IMR-90 (cell line): ENCODE data around the gene PPM1L. TPM values are rescaled to one million over a fixed set of nuclear protein-coding genes. Genes with fewer than 3 reads are reported as not detected.

Experiments used
- ATAC-seq: fragments of 200-7000 bp; cut with Tn5 transposase; 2 replicates; pipeline ENCODE4 v1.9.1; 2020; ENCODE audit warnings: low read depth, mild to moderate bottlenecking, moderate library complexity
- BruUV-seq: library from RNA; stranded (reverse); fragments of 400-500 nt; replicated peaks from 2 replicates; lab custom pipeline; 2021; lab: Mats Ljungman, UMichigan
- CTCF ChIA-PET: fragments of 300-600 bp; formaldehyde crosslinking; extraction: SDS; loops from one replicate; lab custom pipeline; 2021; ENCODE audit warnings: antibody characterized with exemption; lab: Yijun Ruan, JAX
- POLR2A ChIA-PET: fragments of 300-600 bp; sonication (Branson Sonifier 250); formaldehyde crosslinking; loops from one replicate; lab custom pipeline; 2022; ENCODE audit warnings: antibody characterized with exemption; ENCODE audit not compliant: unreplicated experiment; lab: Charles Lee
- DNase-seq: peaks from one replicate; pipeline ENCODE4 v3.0.0; 2013
- H2AFZ ChIP-seq: replicated peaks from 2 replicates; pipeline ENCODE3; 2013; ENCODE audit warnings: low read length, mild to moderate bottlenecking; ENCODE audit not compliant: poor library complexity
- H2AK5ac ChIP-seq: 2 replicates; pipeline ENCODE4 v1.6.1; 2013; ENCODE audit warnings: low read depth, low read length, inconsistent platforms
- H2AK9ac ChIP-seq: replicated peaks from 2 replicates; pipeline ENCODE3; 2013; ENCODE audit warnings: mild to moderate bottlenecking, low read depth, low read length, moderate library complexity; ENCODE audit not compliant: poor library complexity
- H2BK120ac ChIP-seq: 2 replicates; pipeline ENCODE4 v1.6.1; 2013; ENCODE audit warnings: low read depth, low read length, inconsistent platforms
- H2BK15ac ChIP-seq: 3 replicates; pipeline ENCODE4 v1.6.1; 2013; ENCODE audit warnings: low read depth, low read length, inconsistent platforms
- H2BK20ac ChIP-seq: 2 replicates; pipeline ENCODE4 v1.6.1; 2013; ENCODE audit warnings: low read depth, mild to moderate bottlenecking, inconsistent platforms, low read length, moderate library complexity
- H2BK5ac ChIP-seq: 2 replicates; pipeline ENCODE4 v1.6.1; 2013; ENCODE audit warnings: mild to moderate bottlenecking, low read depth, low read length, inconsistent platforms; ENCODE audit not compliant: poor library complexity, severe bottlenecking
- H3K14ac ChIP-seq: replicated peaks from 2 replicates; pipeline ENCODE4 v1.6.1; 2013; ENCODE audit warnings: low read depth, low read length, inconsistent platforms
- H3K18ac ChIP-seq: 2 replicates; pipeline ENCODE4 v1.6.1; 2013; ENCODE audit warnings: low read depth, low read length, control low read depth
- H3K23ac ChIP-seq: 2 replicates; pipeline ENCODE4 v1.6.1; 2013; ENCODE audit warnings: low read depth, low read length, inconsistent platforms
- H3K27ac ChIP-seq: 2 replicates; pipeline ENCODE4 v1.5.1; 2013; ENCODE audit warnings: mild to moderate bottlenecking, control low read depth, low read length; ENCODE audit not compliant: insufficient read depth
- H3K27me3 ChIP-seq: 2 replicates; pipeline ENCODE4 v1.6.1; 2013; ENCODE audit warnings: low read length; ENCODE audit not compliant: control insufficient read depth, insufficient read depth
- H3K36me3 ChIP-seq: 2 replicates; pipeline ENCODE4 v1.6.1; 2013; ENCODE audit warnings: low read length, mixed read lengths; ENCODE audit not compliant: control insufficient read depth, insufficient read depth
- H3K4ac ChIP-seq: 2 replicates; pipeline ENCODE4 v1.6.1; 2013; ENCODE audit warnings: low read depth, low read length, inconsistent platforms
- H3K4me1 ChIP-seq: 2 replicates; pipeline ENCODE4 v1.6.1; 2013; ENCODE audit warnings: low read length, mixed read lengths; ENCODE audit not compliant: control insufficient read depth, insufficient read depth
- H3K4me2 ChIP-seq: 2 replicates; pipeline ENCODE4 v1.6.1; 2013; ENCODE audit warnings: low read depth, mild to moderate bottlenecking, control low read depth, low read length, moderate library complexity
- H3K4me3 ChIP-seq: 2 replicates; pipeline ENCODE4 v1.5.1; 2013; ENCODE audit warnings: low read depth, mild to moderate bottlenecking, control low read depth, low read length, moderate library complexity; ENCODE audit not compliant: insufficient read depth
- H3K56ac ChIP-seq: 2 replicates; pipeline ENCODE4 v1.6.1; 2013; ENCODE audit warnings: low read length, inconsistent platforms; ENCODE audit not compliant: insufficient read depth; ENCODE audit errors: extremely low read depth
- H3K79me1 ChIP-seq, 2 experiments: 2 replicates each; pipeline ENCODE4 v1.6.1; 2013; ENCODE audit warnings: low read length in 2 of 2, inconsistent platforms in 1 of 2, low read depth in 1 of 2
- H3K9ac ChIP-seq: 2 replicates; pipeline ENCODE4 v1.6.1; 2013; ENCODE audit warnings: low read depth, low read length, control low read depth
- H3K9me1 ChIP-seq: 2 replicates; pipeline ENCODE4 v1.6.1; 2013; ENCODE audit warnings: low read length, inconsistent platforms; ENCODE audit not compliant: insufficient read depth
- H3K9me3 ChIP-seq: 2 replicates; pipeline ENCODE4 v1.6.1; 2013; ENCODE audit warnings: low read length; ENCODE audit not compliant: control insufficient read depth, insufficient read depth
- H4K20me1 ChIP-seq: 2 replicates; pipeline ENCODE4 v1.6.1; 2013; ENCODE audit warnings: low read length, inconsistent platforms; ENCODE audit not compliant: insufficient read depth
- H4K5ac ChIP-seq: 2 replicates; pipeline ENCODE4 v1.6.1; 2013; ENCODE audit warnings: mild to moderate bottlenecking, low read depth, low read length, control low read depth
- H4K8ac ChIP-seq, 2 experiments: 2 replicates each; pipeline ENCODE4 v1.6.1; 2013; ENCODE audit warnings: low read depth in 2 of 2, low read length in 2 of 2, control low read depth in 1 of 2, inconsistent platforms in 1 of 2
- H4K91ac ChIP-seq: 2 replicates; pipeline ENCODE4 v1.6.1; 2013; ENCODE audit warnings: low read depth, low read length, inconsistent platforms; ENCODE audit not compliant: insufficient read depth
- BHLHE40 ChIP-seq: fragments of 150-350 bp; IDR thresholded peaks from 2 replicates; pipeline ENCODE4 v1.6.1; 2016; ENCODE audit warnings: mild to moderate bottlenecking, low read depth, low read length
- CEBPB ChIP-seq: IDR thresholded peaks from 2 replicates; pipeline ENCODE4 v1.6.1; 2012; ENCODE audit warnings: low read depth, low read length, improper control_type of control experiment
- CTCF ChIP-seq: conservative IDR thresholded peaks from 2 replicates; pipeline ENCODE4 v1.5.1; 2012; ENCODE audit warnings: mild to moderate bottlenecking, low read depth, low read length, improper control_type of control experiment
- ELK1 ChIP-seq: fragments of 150-350 bp; IDR thresholded peaks from 2 replicates; pipeline ENCODE4 v1.6.1; 2016; ENCODE audit warnings: low read depth, mild to moderate bottlenecking, low read length, moderate library complexity, borderline replicate concordance
- MAFK ChIP-seq: IDR thresholded peaks from 2 replicates; pipeline ENCODE4 v1.6.1; 2012; ENCODE audit warnings: low read depth, low read length, improper control_type of control experiment
- NFE2L2 ChIP-seq: fragments of 150-350 bp; IDR thresholded peaks from 2 replicates; pipeline ENCODE4 v1.6.1; 2016; ENCODE audit warnings: low read depth, mild to moderate bottlenecking, low read length
- POLR2A ChIP-seq: IDR thresholded peaks from 2 replicates; pipeline ENCODE4 v1.6.1; 2012; ENCODE audit warnings: mild to moderate bottlenecking, low read depth, low read length
- RAD21 ChIP-seq: IDR thresholded peaks from 2 replicates; pipeline ENCODE4 v1.6.1; 2012; ENCODE audit warnings: low read length, improper control_type of control experiment
- RCOR1 ChIP-seq: IDR thresholded peaks from 2 replicates; pipeline ENCODE4 v1.6.1; 2012; ENCODE audit warnings: mild to moderate bottlenecking, low read length, improper control_type of control experiment; ENCODE audit not compliant: insufficient replicate concordance
- USF2 ChIP-seq: fragments of 150-350 bp; IDR thresholded peaks from 2 replicates; pipeline ENCODE4 v1.6.1; 2017; ENCODE audit warnings: mild to moderate bottlenecking, antibody characterized with exemption, low read length, low read depth
- WGBS, 2 experiments: methylation state at CpG; one replicate each; pipeline versions ENCODE4 v1.1.5 to v1.1.7; 2013; ENCODE audit warnings: missing lambda C conversion rate in 2 of 2; ENCODE audit not compliant: insufficient read length in 1 of 2; ENCODE audit errors: extremely low coverage in 2 of 2; 5-methylcytosine and 5-hydroxymethylcytosine counted together
- dilution Hi-C: fragments of 300-500 bp; cut with HindIII; formaldehyde crosslinking; loops from one replicate; pipeline ENCODE4 v1.14.3; 2018; ENCODE audit warnings: low sequenced_read_pairs; ENCODE audit not compliant: unreplicated experiment
- in situ Hi-C: fragments of 300-500 bp; cut with MboI; formaldehyde crosslinking; loops from 3 replicates; pipeline ENCODE4 v1.14.3; 2019; ENCODE audit warnings: low sequenced_read_pairs, inconsistent platforms, mixed read lengths
- intact Hi-C: fragments of 100-400 bp; cut with micrococcal nuclease; formaldehyde crosslinking; loops from 2 replicates; pipeline ENCODE4 v1.10.0; 2022
- polyA plus RNA-seq, 3 experiments: library from polyadenylated mRNA; depleted of rRNA; stranded (reverse); fragments of >200 nt; gene quantifications; 2 replicates each; pipeline ENCODE4 v1.2.3, GENCODE V29; 2012; ENCODE audit warnings: low replicate concordance in 1 of 3
- total RNA-seq: library from RNA; depleted of rRNA; stranded (reverse); fragments of >200 nt; gene quantifications from 2 replicates; pipeline ENCODE4 v1.2.3, GENCODE V29; 2012

PPM1L gene
- total and polyA plus RNA-seq, 2 of the 4 experiments (the other 2 are of a cell fraction): 0.14 to 0.18 TPM

- BruUV-seq: no TSS peak
- dilution Hi-C loops (no loop called here), in situ Hi-C loops (no loop called here), intact Hi-C loops (no loop called here)
- no peak overlapping the region for H3K27ac ChIP-seq
- H4K5ac ChIP-seq: no peak overlapping the region
- no peak overlapping the region for H2BK120ac ChIP-seq
- ChIA-PET CTCF (no interaction called here), POLR2A (no interaction called here)
- H4K91ac ChIP-seq: no peak overlapping the region
- TF ChIP-seq RAD21: no peak
- no peak for TF ChIP-seq USF2
- no peak for TF ChIP-seq CEBPB
- TF ChIP-seq ELK1: no peak
- TF ChIP-seq BHLHE40: no peak
- TF ChIP-seq CTCF: no peak
- no peak for TF ChIP-seq MAFK
- no peak for TF ChIP-seq NFE2L2
- TF ChIP-seq RCOR1: no peak
- TF ChIP-seq POLR2A: no peak
- H3K9ac ChIP-seq: no peak overlapping the region
- no peak overlapping the region for H2BK20ac ChIP-seq
- H3K9me3 ChIP-seq: no peaks in the 10 kb centered on the region
- H3K4me2 ChIP-seq: no peak overlapping the region
- no peaks in the 10 kb centered on the region for H3K36me3 ChIP-seq
- H3K4ac ChIP-seq: no peak overlapping the region
- H2AK5ac ChIP-seq: no peak overlapping the region
- H2BK5ac ChIP-seq: no peak overlapping the region
- H3K23ac ChIP-seq: no peak overlapping the region
- H3K18ac ChIP-seq: no peak overlapping the region
- no peak overlapping the region for H2AK9ac ChIP-seq
- no CpG with 5 or more reads among the region's 1 CpG for WGBS, 2 experiments
- no peak overlapping the region for H3K14ac ChIP-seq
- no peak overlapping the region for H2BK15ac ChIP-seq
- no peaks in the 10 kb centered on the region; the same call in 1 of the 2 replicates for H3K27me3 ChIP-seq
- no peaks in the 10 kb centered on the region for H4K20me1 ChIP-seq
- no peak overlapping the region for H2AFZ ChIP-seq
- no peak for ATAC-seq
- no peaks in the 10 kb centered on the region for H3K4me1 ChIP-seq
- no peaks in the 10 kb centered on the region for H3K79me1 ChIP-seq
- DNase-seq: no peak
- no peak overlapping the region for H3K56ac ChIP-seq
- H3K4me3 ChIP-seq: no peak overlapping the region
- no peak overlapping the region for H4K8ac ChIP-seq
- H3K9me1 ChIP-seq: no peaks in the 10 kb centered on the region
Observed at GRCh38 chr3:160811237-160811548, 55.2 kb downstream of the PPM1L start.
